Measurements from ENCODE around the gene ACTR2. TPM values are rescaled to one million over a fixed set of nuclear protein-coding genes. Genes with fewer than 3 reads are reported as not detected.
"Not testable (repeated sequence)": the region's sequence is repeated elsewhere in the genome, so short reads cannot be mapped to it uniquely, and the experiment has no call there.

ACTR2 gene
- total RNA-seq (2012; rRNA removed) = 83.4 and 95.7 TPM in 2 replicates

DNA sequence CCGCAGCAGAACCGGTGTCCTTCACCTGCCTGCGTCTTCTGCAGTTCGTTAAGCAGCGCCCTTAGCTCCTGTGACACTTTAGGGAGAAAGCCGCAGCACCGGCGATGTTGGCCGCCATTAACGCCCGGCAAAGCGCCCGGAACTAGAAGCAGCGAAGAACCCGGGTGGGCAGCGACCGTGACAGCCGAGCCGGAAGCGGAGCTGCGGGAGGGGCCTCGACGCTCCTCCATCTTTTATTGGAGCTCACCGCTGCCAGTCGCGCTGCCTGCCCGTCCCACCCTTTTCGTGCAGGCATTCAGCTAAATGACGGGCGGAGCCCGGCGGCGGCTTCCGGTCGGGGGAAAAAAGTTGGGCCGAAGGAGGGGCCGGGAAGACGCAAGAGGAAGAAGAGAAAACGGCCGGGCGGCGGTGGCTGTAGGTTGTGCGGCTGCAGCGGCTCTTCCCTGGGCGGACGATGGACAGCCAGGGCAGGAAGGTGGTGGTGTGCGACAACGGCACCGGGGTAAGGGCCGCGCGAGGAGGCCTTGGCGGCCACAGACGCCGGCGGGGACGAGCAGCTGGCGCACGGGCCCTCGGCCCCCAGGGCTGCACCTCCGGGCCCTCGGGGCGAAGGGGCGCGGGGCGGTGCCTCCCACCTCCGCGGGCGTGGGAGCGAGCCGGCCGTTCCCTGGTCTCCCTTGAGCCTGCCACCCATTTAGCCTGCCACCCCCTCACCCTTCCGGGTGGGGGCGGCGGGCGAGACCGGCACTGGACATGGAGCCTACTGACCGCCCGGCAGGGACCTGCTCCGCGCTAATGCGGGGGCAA is at the start of gene ACTR2:
Gene ACTR2 (plus strand): TSS at position 376 of the 807 bp plus-strand sequence. CDS start 79 bp downstream, at position 455.
- H3K4me3 ChIP-seq (ENCODE audit: low read length) = peak within 1 kb of the TSS; percentile 99
- no peaks in the 10 kb centered on the region for H3K9me3 ChIP-seq (replicated peaks; ENCODE audit: low read length)
- H3K27me3 ChIP-seq (ENCODE audit: control insufficient read depth, insufficient read depth, low read length) = no peaks in the 10 kb centered on the region
- peaks cover 36% of the 10 kb centered on the region for H3K4me1 ChIP-seq (ENCODE audit: control insufficient read depth, insufficient read depth, low read length)
- H3K9ac ChIP-seq (ENCODE audit: low read depth, low read length) = peak within 1 kb of the TSS; percentile 99
- peaks cover 5% of the 10 kb centered on the region for H3K36me3 ChIP-seq (ENCODE audit: insufficient read depth, low read length)
- peak within 1 kb of the TSS; percentile 95 for H3K4me2 ChIP-seq (ENCODE audit: low read length)

DNA sequence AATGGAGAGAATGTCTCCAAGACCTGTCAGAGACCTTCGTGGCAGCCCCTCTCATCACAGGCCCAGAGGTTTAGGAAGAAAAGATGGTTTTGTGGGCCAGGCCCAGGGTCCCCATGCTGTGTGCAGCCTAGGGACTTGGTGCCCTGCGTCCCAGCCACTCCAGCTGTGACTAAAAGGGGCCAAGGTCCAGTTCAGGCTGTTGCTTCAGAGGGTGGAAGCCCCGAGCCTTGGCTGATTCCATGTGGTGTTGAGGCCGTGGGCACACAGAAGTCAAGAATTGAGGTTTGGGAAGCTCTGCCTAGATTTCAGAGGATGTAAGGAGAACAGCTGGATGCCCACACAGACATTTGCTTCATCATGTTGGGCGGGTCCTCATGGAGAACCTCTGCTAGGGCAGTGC is 45.1 kb upstream of the ACTR2 start:
- Histone ChIP-seq H3K36me3 (ENCODE audit: insufficient read depth, low read length) (no peaks in the 10 kb centered on the region), H3K27me3 (ENCODE audit: control insufficient read depth, insufficient read depth, low read length) (peaks cover 5% of the 10 kb centered on the region), H3K4me2 (ENCODE audit: low read length) (no peak overlapping the region), H3K9ac (ENCODE audit: low read depth, low read length) (no peak overlapping the region), H3K9me3 (replicated peaks; ENCODE audit: low read length) (no peaks in the 10 kb centered on the region), H3K4me1 (ENCODE audit: control insufficient read depth, insufficient read depth, low read length) (no peaks in the 10 kb centered on the region), H3K4me3 (ENCODE audit: low read length) (no peak overlapping the region)

DNA sequence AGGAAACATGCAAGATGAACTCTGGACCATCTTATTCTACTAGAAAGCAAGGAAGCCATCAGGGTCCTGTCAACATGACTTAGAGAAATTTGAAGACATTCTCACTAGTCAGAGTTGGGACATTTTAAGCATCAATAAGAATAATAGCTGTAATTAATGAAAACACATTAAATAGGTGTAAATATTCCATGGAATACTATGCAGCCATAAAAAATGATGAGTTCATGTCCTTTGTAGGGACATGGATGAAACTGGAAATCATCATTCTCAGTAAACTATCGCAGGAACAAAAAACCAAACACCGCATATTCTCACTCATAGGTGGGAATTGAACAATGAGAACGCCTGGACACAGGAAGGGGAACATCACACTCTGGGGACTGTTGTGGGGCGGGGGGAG is 44.2 kb upstream of the ACTR2 start:
- H3K9me3 ChIP-seq (replicated peaks; ENCODE audit: low read length); H3K4me2 ChIP-seq (ENCODE audit: low read length); H3K36me3 ChIP-seq (ENCODE audit: insufficient read depth, low read length); H3K9ac ChIP-seq (ENCODE audit: low read depth, low read length); H3K4me3 ChIP-seq (ENCODE audit: low read length); H3K4me1 ChIP-seq (ENCODE audit: control insufficient read depth, insufficient read depth, low read length); H3K27me3 ChIP-seq (ENCODE audit: control insufficient read depth, insufficient read depth, low read length): not testable (repeated sequence)

DNA sequence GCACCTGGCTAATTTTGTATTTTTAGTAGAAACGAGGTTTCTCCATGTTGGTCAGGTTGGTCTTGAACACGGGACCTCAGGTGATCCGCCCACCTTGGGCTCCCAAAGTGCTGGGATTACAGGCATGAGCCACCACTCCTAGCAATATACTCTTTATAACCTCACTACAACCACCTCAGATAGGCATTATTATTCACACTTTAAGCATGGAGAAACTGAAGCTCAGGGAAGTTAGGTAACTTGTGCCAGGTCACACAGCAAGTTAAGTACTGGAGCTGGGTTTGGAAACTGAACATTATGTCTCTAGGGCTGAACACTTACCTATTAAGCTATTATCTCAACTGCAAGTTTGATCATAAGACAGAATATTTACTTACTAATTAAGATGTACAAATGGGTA is 42.6 kb upstream of the ACTR2 start:
- no peak overlapping the region for H3K4me2 ChIP-seq (ENCODE audit: low read length)
- no peaks in the 10 kb centered on the region for H3K36me3 ChIP-seq (ENCODE audit: insufficient read depth, low read length)
- no peaks in the 10 kb centered on the region for H3K4me1 ChIP-seq (ENCODE audit: control insufficient read depth, insufficient read depth, low read length)
- no peak overlapping the region for H3K9ac ChIP-seq (ENCODE audit: low read depth, low read length)
- H3K27me3 ChIP-seq (ENCODE audit: control insufficient read depth, insufficient read depth, low read length) = peaks cover 3% of the 10 kb centered on the region
- H3K4me3 ChIP-seq (ENCODE audit: low read length) = no peak overlapping the region
- no peaks in the 10 kb centered on the region for H3K9me3 ChIP-seq (replicated peaks; ENCODE audit: low read length)

DNA sequence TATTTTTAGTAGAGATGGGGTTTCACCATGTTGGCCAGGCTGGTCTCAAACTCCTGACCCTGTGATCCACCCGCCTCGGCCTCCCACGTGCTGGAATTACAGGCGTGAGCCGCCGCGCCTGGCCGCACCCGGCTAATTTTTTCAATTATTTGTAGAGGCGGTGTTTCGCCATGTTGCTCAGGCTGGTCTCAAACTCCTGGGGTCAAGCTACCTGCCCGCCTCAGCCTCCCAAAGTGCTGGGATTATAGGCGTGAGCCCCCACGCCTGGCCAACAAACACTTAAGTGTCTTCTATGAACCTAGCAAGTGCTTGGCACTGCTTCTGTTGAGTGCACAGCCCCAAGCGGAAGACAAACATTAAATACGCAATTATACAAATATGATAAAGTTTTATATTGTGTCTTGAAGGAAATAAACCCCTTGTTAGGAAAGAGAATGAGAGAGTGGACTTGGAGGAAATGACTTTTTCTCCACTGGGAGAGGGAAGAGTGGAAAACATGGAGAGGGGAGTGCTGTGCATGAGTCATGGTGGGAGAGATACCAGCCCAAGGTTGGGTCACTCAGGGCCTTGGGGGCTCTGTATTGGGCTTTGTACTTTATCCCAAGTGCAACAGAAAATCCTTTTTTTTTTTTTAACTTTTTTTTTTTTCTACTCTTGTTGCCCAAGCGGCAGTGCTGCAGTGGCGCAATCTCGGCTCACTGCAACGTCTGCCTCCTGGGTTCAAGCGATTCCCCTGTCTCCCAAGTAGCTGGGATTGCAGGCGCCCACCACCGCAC is 41.4 kb upstream of the ACTR2 start:
- H3K9me3 ChIP-seq (replicated peaks; ENCODE audit: low read length) = no peaks in the 10 kb centered on the region
- no peaks in the 10 kb centered on the region for H3K4me1 ChIP-seq (ENCODE audit: control insufficient read depth, insufficient read depth, low read length)
- no peak overlapping the region for H3K4me2 ChIP-seq (ENCODE audit: low read length)
- no peak overlapping the region for H3K4me3 ChIP-seq (ENCODE audit: low read length)
- no peaks in the 10 kb centered on the region for H3K36me3 ChIP-seq (ENCODE audit: insufficient read depth, low read length)
- H3K9ac ChIP-seq (ENCODE audit: low read depth, low read length) = no peak overlapping the region
- H3K27me3 ChIP-seq (ENCODE audit: control insufficient read depth, insufficient read depth, low read length) = no peaks in the 10 kb centered on the region

DNA sequence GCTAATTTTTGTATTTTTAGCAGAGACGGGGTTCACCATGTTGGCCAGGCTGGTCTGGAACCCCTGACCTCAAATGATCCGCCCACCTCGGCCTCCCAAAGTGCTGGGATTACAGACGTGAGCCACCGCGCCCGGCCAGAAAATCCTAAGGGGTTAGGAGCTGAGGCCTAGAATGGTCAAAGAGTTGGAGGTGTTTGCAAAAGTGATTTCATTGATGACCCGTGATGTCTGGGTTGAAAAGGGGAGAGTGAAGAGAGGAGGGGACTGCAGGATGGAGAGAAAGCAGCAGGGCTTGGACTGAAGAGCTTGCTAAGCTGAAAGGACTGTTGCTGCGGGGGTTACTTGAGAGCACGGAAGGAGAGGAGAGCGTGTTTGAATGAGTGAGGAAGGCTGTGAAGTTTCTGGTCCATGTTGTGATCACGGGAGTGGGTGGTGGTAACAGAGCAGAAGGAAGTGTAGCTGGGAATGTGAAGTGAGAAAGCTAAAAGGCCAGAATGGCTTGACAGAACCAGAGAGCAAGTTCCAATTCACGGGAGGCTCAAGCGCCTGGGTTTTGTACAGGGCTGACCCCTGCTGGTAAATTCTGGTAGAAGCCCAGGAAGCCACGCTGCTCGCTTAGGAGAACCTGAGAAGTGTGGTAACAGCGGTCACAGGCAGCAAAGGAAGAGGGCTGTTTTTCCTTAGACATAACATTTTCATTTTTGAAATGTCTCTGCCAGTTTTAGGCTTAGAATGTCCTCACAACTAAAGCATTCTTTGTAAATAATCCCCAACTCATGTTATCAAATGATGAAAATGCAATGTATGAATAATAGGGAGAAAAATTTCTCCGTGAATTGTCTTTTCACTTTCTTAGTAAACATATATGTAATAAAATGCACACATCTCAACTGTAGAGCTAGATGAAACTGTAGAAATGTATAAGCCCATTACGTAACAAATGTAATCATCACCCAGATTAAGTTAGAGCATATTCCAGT is 40.5 kb upstream of the ACTR2 start:
- H3K9me3 ChIP-seq (replicated peaks; ENCODE audit: low read length) = no peaks in the 10 kb centered on the region
- H3K4me3 ChIP-seq (ENCODE audit: low read length) = no peak overlapping the region
- H3K27me3 ChIP-seq (ENCODE audit: control insufficient read depth, insufficient read depth, low read length) = no peaks in the 10 kb centered on the region
- H3K36me3 ChIP-seq (ENCODE audit: insufficient read depth, low read length) = no peaks in the 10 kb centered on the region
- H3K4me1 ChIP-seq (ENCODE audit: control insufficient read depth, insufficient read depth, low read length) = no peaks in the 10 kb centered on the region
- H3K9ac ChIP-seq (ENCODE audit: low read depth, low read length) = no peak overlapping the region
- H3K4me2 ChIP-seq (ENCODE audit: low read length) = no peak overlapping the region

DNA sequence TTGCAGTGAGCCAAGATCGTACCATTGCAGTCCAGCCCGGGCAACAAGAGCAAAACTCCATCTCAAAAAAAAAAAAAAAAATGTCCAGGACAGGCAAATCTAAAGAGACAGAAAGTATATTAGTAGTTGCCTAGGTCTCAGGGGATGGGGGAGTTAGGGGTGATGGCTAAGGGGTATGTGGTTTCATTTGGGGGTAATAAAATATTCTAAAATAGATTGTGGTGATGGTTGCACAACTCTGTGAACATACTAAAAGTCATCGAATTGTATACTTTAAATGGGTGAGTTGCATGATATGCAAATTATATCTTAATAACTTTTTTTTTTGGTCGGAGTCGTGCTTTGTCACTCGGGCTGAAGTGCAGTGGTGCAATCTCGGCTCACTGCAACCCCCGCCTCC is 34.2 kb upstream of the ACTR2 start:
- no peak overlapping the region for H3K4me3 ChIP-seq (ENCODE audit: low read length)
- H3K4me1 ChIP-seq (ENCODE audit: control insufficient read depth, insufficient read depth, low read length) = no peaks in the 10 kb centered on the region

DNA sequence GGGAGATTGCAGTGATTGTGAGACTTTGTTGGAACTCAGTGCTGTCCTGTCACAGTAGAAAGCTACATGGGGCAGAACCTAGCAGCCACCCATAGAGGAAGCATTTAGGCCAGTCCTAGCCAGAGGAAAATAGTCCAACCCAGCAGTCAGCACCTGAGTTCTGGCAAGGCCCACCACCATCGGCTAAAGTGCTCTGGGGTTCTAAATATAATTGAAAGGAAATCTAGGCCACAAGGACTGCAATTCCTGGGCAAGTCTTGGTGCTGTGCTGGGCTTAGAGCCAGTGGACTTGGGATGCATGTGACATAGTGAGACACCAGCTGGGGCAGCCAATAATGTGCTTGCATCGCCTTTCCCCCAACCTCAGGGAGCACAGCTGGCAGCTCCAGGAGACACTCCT is 28.9 kb upstream of the ACTR2 start:
- no peaks in the 10 kb centered on the region for H3K27me3 ChIP-seq (ENCODE audit: control insufficient read depth, insufficient read depth, low read length)
- no peak overlapping the region for H3K4me2 ChIP-seq (ENCODE audit: low read length)
- H3K36me3 ChIP-seq (ENCODE audit: insufficient read depth, low read length) = no peaks in the 10 kb centered on the region
- peaks cover 17% of the 10 kb centered on the region for H3K4me1 ChIP-seq (ENCODE audit: control insufficient read depth, insufficient read depth, low read length)
- no peak overlapping the region for H3K9ac ChIP-seq (ENCODE audit: low read depth, low read length)
- no peak overlapping the region for H3K4me3 ChIP-seq (ENCODE audit: low read length)
- no peaks in the 10 kb centered on the region for H3K9me3 ChIP-seq (replicated peaks; ENCODE audit: low read length)

More for the DNA sequence above, 34.2 kb upstream of the ACTR2 start:
- H3K4me2 ChIP-seq (ENCODE audit: low read length) = no peak overlapping the region
- no peaks in the 10 kb centered on the region for H3K36me3 ChIP-seq (ENCODE audit: insufficient read depth, low read length)
- no peaks in the 10 kb centered on the region for H3K9me3 ChIP-seq (replicated peaks; ENCODE audit: low read length)
- no peak overlapping the region for H3K9ac ChIP-seq (ENCODE audit: low read depth, low read length)
- H3K27me3 ChIP-seq (ENCODE audit: control insufficient read depth, insufficient read depth, low read length) = no peaks in the 10 kb centered on the region

DNA sequence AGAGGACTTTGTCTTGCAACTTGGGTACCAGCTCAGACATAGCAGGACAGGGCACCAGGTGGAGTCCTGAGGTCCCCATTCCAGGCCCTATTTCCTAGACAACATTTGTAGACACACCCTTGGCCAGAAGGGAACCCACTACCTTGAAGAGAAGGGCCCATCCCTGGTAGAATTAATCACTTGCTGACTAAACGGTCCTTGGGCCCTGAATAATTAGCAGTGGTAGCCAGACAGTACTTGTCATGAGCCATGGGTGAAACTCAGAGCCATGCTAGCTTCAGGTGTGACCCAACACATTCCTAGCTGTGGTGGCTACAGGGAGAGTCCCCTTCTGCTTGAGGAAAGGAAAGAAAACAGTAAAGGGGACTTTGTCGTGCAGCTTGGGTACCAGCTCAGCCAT is 28.5 kb upstream of the ACTR2 start:
- no peak overlapping the region for H3K4me3 ChIP-seq (ENCODE audit: low read length)
- H3K27me3 ChIP-seq (ENCODE audit: control insufficient read depth, insufficient read depth, low read length) = no peaks in the 10 kb centered on the region
- no peak overlapping the region for H3K9ac ChIP-seq (ENCODE audit: low read depth, low read length)
- no peaks in the 10 kb centered on the region for H3K9me3 ChIP-seq (replicated peaks; ENCODE audit: low read length)
- peaks cover 17% of the 10 kb centered on the region for H3K4me1 ChIP-seq (ENCODE audit: control insufficient read depth, insufficient read depth, low read length)
- no peaks in the 10 kb centered on the region for H3K36me3 ChIP-seq (ENCODE audit: insufficient read depth, low read length)
- H3K4me2 ChIP-seq (ENCODE audit: low read length) = no peak overlapping the region

DNA sequence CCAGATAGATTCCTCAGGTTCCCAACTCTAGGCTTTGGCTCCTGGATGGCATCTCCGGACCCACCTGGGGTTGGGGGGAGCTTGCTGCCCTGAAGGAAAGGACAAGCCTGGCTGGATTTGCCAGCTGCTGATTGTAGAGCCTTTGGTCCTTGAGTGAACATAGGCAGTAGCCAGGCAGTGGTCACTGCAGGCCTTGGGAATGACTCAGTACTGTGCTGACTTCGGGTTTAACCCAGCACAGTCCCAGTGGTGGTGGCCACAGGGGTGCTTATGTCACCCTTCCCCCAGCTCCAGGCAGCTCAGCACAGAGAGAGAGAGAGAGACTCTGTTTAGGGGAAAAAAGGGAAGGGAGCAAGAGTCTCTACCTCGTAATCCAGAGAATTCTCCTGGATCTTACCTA is 27.7 kb upstream of the ACTR2 start:
- peaks cover 17% of the 10 kb centered on the region for H3K4me1 ChIP-seq (ENCODE audit: control insufficient read depth, insufficient read depth, low read length)
- H3K4me3 ChIP-seq (ENCODE audit: low read length) = no peak overlapping the region
- no peaks in the 10 kb centered on the region for H3K9me3 ChIP-seq (replicated peaks; ENCODE audit: low read length)
- H3K27me3 ChIP-seq (ENCODE audit: control insufficient read depth, insufficient read depth, low read length) = no peaks in the 10 kb centered on the region
- H3K9ac ChIP-seq (ENCODE audit: low read depth, low read length) = no peak overlapping the region
- no peaks in the 10 kb centered on the region for H3K36me3 ChIP-seq (ENCODE audit: insufficient read depth, low read length)
- no peak overlapping the region for H3K4me2 ChIP-seq (ENCODE audit: low read length)
